ENCODE results near the gene CCDC149.

DNA sequence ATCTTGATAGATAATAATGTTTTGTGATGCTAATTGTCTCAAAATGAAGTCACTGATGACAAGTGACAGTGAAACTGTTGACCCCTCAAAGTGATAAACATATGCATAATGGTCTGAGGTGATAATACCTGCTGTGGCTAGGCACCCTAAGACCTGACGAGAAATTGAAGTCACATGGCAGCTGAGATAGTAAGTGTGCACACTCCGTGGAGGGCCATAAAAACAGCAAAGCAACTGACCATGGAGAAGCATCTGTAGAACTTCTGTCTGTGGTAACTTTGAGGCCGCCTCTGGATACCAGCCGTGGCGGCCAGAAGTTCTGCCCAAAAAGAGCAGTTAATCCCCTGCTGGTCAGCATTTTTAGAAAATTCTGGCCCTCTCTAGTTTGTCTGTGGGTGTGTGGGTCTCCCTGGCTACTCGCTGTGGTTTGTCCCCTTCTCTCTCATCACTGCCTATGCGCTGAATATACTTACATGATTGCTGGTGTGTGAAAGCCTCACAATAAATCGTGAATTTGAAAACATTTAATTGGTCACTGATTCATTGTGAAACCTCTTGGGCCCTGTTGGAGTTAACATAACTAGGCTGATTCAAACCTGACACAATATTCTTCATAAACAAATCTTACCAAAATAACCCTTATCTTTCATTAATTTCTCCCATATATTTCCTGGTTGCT lies 50.6 kb downstream of the CCDC149 start:
- TF ChIP-seq CTCF (IDR thresholded peaks at IDR 0.05): no peak
- TF ChIP-seq REST (IDR thresholded peaks at IDR 0.05; ENCODE audit: insufficient read depth in 1 of 2, low read depth in 2 of 2, low read length in 1 of 2): no peak

Measured in Panc1 (cell line).